ENCODE data around the gene NBAS. TPM values are rescaled to one million over a fixed set of nuclear protein-coding genes. Genes with fewer than 3 reads are reported as not detected.

Gene NBAS
- total RNA-seq, 1 experiment from 2014 or later: 36.3 TPM

DNA sequence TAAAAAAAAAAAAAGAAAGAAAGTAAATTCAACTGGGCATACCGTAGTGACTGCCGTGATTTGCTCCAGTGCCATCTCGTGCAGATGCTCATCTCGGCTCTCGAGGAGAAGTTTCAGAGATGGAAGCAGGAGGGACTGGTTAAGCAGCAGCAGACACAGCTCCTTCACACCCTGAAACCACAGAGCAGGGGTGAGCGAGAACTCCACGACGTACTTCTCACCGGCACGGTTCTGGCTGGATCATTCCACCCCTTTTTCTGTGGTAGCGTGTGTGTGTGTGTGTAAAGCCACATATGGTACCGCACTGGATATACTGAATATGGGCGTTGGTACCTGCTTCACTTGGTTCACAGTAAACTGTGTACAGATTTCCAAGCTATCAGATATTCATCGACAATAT is 382.2 kb downstream of the NBAS start:
- CTCF ChIA-PET: no interaction called here
- no peak overlapping the region for H3K27ac ChIP-seq (ENCODE audit: low read length)
- no peak overlapping the region for H3K4me3 ChIP-seq (ENCODE audit: low read depth in 2 of 2, low read length in 2 of 2)
- H3K9me3 ChIP-seq (ENCODE audit: control insufficient read depth, insufficient read depth, low read depth, low read length): no peaks in the 10 kb centered on the region
- H3K36me3 ChIP-seq (ENCODE audit: control insufficient read depth, insufficient read depth, low read length): no peaks in the 10 kb centered on the region
- intact Hi-C loops (cut with micrococcal nuclease; ENCODE audit: unreplicated experiment): no loop called here
- no peak for ATAC-seq
- POLR2A ChIA-PET: no interaction called here
- BruUV-seq (replicated peaks): no TSS peak
- no peak for DNase-seq (ENCODE audit: low read depth, low spot score)
- in situ Hi-C loops (cut with HindIII; ENCODE audit: low pct_unique_long_range_greater_than_20kb, low sequenced_read_pairs): no loop called here
- H3K27me3 ChIP-seq (ENCODE audit: control insufficient read depth, insufficient read depth, low read length): no peaks in the 10 kb centered on the region
- H3K4me1 ChIP-seq (ENCODE audit: control insufficient read depth, insufficient read depth, low read length): no peaks in the 10 kb centered on the region
- no peak for TF ChIP-seq TCF7L2 (IDR thresholded peaks at IDR 0.05; ENCODE audit: low read depth, low read length)
- no peak for TF ChIP-seq SIN3A (IDR thresholded peaks at IDR 0.05; ENCODE audit: borderline replicate concordance, insufficient read depth, low read depth, low read length)
- TF ChIP-seq, protein P1, sequence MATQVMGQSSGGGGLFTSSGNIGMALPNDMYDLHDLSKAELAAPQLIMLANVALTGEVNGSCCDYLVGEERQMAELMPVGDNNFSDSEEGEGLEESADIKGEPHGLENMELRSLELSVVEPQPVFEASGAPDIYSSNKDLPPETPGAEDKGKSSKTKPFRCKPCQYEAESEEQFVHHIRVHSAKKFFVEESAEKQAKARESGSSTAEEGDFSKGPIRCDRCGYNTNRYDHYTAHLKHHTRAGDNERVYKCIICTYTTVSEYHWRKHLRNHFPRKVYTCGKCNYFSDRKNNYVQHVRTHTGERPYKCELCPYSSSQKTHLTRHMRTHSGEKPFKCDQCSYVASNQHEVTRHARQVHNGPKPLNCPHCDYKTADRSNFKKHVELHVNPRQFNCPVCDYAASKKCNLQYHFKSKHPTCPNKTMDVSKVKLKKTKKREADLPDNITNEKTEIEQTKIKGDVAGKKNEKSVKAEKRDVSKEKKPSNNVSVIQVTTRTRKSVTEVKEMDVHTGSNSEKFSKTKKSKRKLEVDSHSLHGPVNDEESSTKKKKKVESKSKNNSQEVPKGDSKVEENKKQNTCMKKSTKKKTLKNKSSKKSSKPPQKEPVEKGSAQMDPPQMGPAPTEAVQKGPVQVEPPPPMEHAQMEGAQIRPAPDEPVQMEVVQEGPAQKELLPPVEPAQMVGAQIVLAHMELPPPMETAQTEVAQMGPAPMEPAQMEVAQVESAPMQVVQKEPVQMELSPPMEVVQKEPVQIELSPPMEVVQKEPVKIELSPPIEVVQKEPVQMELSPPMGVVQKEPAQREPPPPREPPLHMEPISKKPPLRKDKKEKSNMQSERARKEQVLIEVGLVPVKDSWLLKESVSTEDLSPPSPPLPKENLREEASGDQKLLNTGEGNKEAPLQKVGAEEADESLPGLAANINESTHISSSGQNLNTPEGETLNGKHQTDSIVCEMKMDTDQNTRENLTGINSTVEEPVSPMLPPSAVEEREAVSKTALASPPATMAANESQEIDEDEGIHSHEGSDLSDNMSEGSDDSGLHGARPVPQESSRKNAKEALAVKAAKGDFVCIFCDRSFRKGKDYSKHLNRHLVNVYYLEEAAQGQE (IDR thresholded peaks at IDR 0.05; ENCODE audit: insufficient read depth in 1 of 2, low read depth in 2 of 2, low read length in 1 of 2): no peak
- no peak for TF ChIP-seq POLR2AphosphoS5 (IDR thresholded peaks at IDR 0.05; ENCODE audit: low read depth, low read length)
- TF ChIP-seq, protein P2, sequence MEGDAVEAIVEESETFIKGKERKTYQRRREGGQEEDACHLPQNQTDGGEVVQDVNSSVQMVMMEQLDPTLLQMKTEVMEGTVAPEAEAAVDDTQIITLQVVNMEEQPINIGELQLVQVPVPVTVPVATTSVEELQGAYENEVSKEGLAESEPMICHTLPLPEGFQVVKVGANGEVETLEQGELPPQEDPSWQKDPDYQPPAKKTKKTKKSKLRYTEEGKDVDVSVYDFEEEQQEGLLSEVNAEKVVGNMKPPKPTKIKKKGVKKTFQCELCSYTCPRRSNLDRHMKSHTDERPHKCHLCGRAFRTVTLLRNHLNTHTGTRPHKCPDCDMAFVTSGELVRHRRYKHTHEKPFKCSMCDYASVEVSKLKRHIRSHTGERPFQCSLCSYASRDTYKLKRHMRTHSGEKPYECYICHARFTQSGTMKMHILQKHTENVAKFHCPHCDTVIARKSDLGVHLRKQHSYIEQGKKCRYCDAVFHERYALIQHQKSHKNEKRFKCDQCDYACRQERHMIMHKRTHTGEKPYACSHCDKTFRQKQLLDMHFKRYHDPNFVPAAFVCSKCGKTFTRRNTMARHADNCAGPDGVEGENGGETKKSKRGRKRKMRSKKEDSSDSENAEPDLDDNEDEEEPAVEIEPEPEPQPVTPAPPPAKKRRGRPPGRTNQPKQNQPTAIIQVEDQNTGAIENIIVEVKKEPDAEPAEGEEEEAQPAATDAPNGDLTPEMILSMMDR (IDR thresholded peaks at IDR 0.05): no peak

DNA sequence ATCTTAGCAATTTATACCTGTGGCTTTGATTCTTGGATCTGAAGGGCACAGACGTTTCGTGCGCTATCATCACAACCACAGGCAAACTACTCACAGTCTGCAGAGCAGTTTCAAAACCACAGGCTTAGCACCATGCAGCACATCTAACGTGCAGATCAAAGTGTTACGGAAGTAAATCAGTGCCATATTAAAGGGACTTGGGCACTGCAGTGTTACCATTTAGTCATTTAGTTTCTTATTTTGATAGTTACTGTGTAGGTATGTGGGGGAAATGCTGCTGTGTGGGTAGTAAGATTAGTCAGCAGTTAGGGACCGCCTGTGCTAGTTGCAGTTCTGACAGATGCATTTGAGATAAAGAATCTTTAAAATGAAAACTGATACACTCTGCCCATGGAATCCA is 384.0 kb downstream of the NBAS start:
- no peak for DNase-seq (ENCODE audit: low read depth, low spot score)
- ATAC-seq: no peak
- ChIA-PET POLR2A (no interaction called here), CTCF (no interaction called here)
- H3K4me1 ChIP-seq (ENCODE audit: control insufficient read depth, insufficient read depth, low read length): no peaks in the 10 kb centered on the region
- no peak overlapping the region for H3K4me3 ChIP-seq (ENCODE audit: low read depth in 2 of 2, low read length in 2 of 2)
- no peak overlapping the region for H3K27ac ChIP-seq (ENCODE audit: low read length)
- in situ Hi-C loops (cut with HindIII; ENCODE audit: low pct_unique_long_range_greater_than_20kb, low sequenced_read_pairs) (no loop called here), intact Hi-C loops (cut with micrococcal nuclease; ENCODE audit: unreplicated experiment) (no loop called here)
- no peak for TF ChIP-seq SIN3A (IDR thresholded peaks at IDR 0.05; ENCODE audit: borderline replicate concordance, insufficient read depth, low read depth, low read length)
- TF ChIP-seq, protein P1 (IDR thresholded peaks at IDR 0.05; ENCODE audit: insufficient read depth in 1 of 2, low read depth in 2 of 2, low read length in 1 of 2): no peak
- TF ChIP-seq, protein P2 (IDR thresholded peaks at IDR 0.05): no peak
- TF ChIP-seq POLR2AphosphoS5 (IDR thresholded peaks at IDR 0.05; ENCODE audit: low read depth, low read length): no peak
- no peak for TF ChIP-seq TCF7L2 (IDR thresholded peaks at IDR 0.05; ENCODE audit: low read depth, low read length)
- H3K9me3 ChIP-seq (ENCODE audit: control insufficient read depth, insufficient read depth, low read depth, low read length): no peaks in the 10 kb centered on the region
- no peaks in the 10 kb centered on the region for H3K27me3 ChIP-seq (ENCODE audit: control insufficient read depth, insufficient read depth, low read length)
- BruUV-seq (replicated peaks): no TSS peak
- no peaks in the 10 kb centered on the region for H3K36me3 ChIP-seq (ENCODE audit: control insufficient read depth, insufficient read depth, low read length)

Measured in Panc1 (cell line).